Ishikawa (cell line): ENCODE measurements around the gene LIMD2.

ENCODE experiments used
- CEBPB ChIP-seq: IDR thresholded peaks from 2 replicates; pipeline ENCODE4 v1.6.1; 2012
- CREB1 ChIP-seq: IDR thresholded peaks from 2 replicates; pipeline ENCODE4 v1.6.1; 2012; ENCODE audit warnings: low read depth
- EGR1 ChIP-seq: IDR thresholded peaks from 2 replicates; pipeline ENCODE4 v1.6.1; 2012
- EP300 ChIP-seq: IDR thresholded peaks from 2 replicates; pipeline ENCODE4 v1.6.1; 2012; ENCODE audit warnings: borderline replicate concordance
- FOXM1 ChIP-seq: IDR thresholded peaks from 2 replicates; pipeline ENCODE4 v1.6.1; 2012; ENCODE audit warnings: low read depth, borderline replicate concordance
- MAX ChIP-seq: IDR thresholded peaks from 2 replicates; pipeline ENCODE4 v1.6.1; 2012
- NFIC ChIP-seq: IDR thresholded peaks from 2 replicates; pipeline ENCODE4 v1.6.1; 2012
- RAD21 ChIP-seq: IDR thresholded peaks from 2 replicates; pipeline ENCODE4 v1.6.1; 2012; ENCODE audit warnings: low read depth
- REST ChIP-seq: IDR thresholded peaks from 2 replicates; pipeline ENCODE4 v1.6.1; 2012; ENCODE audit warnings: low read depth, mild to moderate bottlenecking
- TAF1 ChIP-seq: IDR thresholded peaks from 2 replicates; pipeline ENCODE4 v1.6.1; 2012; ENCODE audit warnings: low read depth, mild to moderate bottlenecking
- TCF12 ChIP-seq: IDR thresholded peaks from 2 replicates; pipeline ENCODE4 v1.6.1; 2012; ENCODE audit warnings: low read depth
- TEAD4 ChIP-seq: IDR thresholded peaks from 2 replicates; pipeline ENCODE4 v1.6.1; 2012
- USF1 ChIP-seq: IDR thresholded peaks from 2 replicates; pipeline ENCODE4 v1.6.1; 2012
- YY1 ChIP-seq: IDR thresholded peaks from 2 replicates; pipeline ENCODE4 v1.6.1; 2012; ENCODE audit warnings: low read depth
- ZBTB7A ChIP-seq: IDR thresholded peaks from 2 replicates; pipeline ENCODE4 v1.6.1; 2012; ENCODE audit warnings: low read depth

Gene LIMD2

GRCh38 chr17:63675607-63676546 is 24.0 kb downstream of the LIMD2 start:
- TF ChIP-seq MAX (peak; percentile 42), REST (no peak), TCF12 (peak; percentile 67), EGR1 (no peak), CREB1 (no peak), CEBPB (no peak), EP300 (peak; percentile 68; the same call in 1 of the 2 replicates), TEAD4 (no peak), RAD21 (peak; percentile 31), ZBTB7A (no peak; the same call in 1 of the 2 replicates), USF1 (no peak), NFIC (peak; percentile 97), TAF1 (no peak), FOXM1 (no peak), YY1 (no peak)

- TF ChIP-seq NFIC: no peak
- no peak for TF ChIP-seq CREB1
- no peak for TF ChIP-seq EP300
- no peak for TF ChIP-seq CEBPB
Measured at GRCh38 chr17:63675231-63675606, 24.7 kb downstream of the LIMD2 start.

- TF ChIP-seq TEAD4 (no peak), NFIC (no peak), TAF1 (no peak), MAX (no peak), REST (no peak), RAD21 (no peak), EP300 (no peak)
Measured at GRCh38 chr17:63672856-63673255, 27.1 kb downstream of the LIMD2 start.

- no peak for TF ChIP-seq CEBPB
- TF ChIP-seq FOXM1: no peak
- TF ChIP-seq USF1: no peak
- no peak for TF ChIP-seq EP300
Measured at GRCh38 chr17:63665527-63666214, 34.3 kb downstream of the LIMD2 start.

- no peak for TF ChIP-seq ZBTB7A
- TF ChIP-seq CEBPB: no peak
- TF ChIP-seq RAD21: no peak
- no peak for TF ChIP-seq TAF1
- no peak for TF ChIP-seq TCF12
- no peak for TF ChIP-seq FOXM1
- TF ChIP-seq USF1: no peak
- TF ChIP-seq CREB1: no peak
- TF ChIP-seq EGR1: no peak
- TF ChIP-seq REST: no peak
- no peak for TF ChIP-seq NFIC
- no peak for TF ChIP-seq TEAD4
- no peak for TF ChIP-seq EP300
- no peak for TF ChIP-seq MAX
- TF ChIP-seq YY1: no peak
Measured at GRCh38 chr17:63659850-63660249, 40.1 kb downstream of the LIMD2 start.
